Activated CD8-positive, alpha-beta T cell treated with anti-CD3 and anti-CD28 coated beads for 36 hours (primary cell): ENCODE results near the gene ANKRD11. TPM values are rescaled to one million over a fixed set of nuclear protein-coding genes. Genes with fewer than 3 reads are reported as not detected.

Source experiments
- ATAC-seq: fragments of 200-7000 bp; cut with Tn5 transposase; one replicate; pipeline ENCODE4 v1.10.0; 2021; ENCODE audit warnings: mild to moderate bottlenecking, moderate library complexity
- CTCF ChIA-PET: fragments of 350-600 bp; sonication (Branson Sonifier 250); formaldehyde crosslinking; loops from one replicate; lab custom pipeline; 2021; ENCODE audit warnings: antibody characterized with exemption; lab: Charles Lee
- POLR2A ChIA-PET: fragments of 350-600 bp; sonication (Branson Sonifier 250); formaldehyde crosslinking; loops from one replicate; lab custom pipeline; 2021; ENCODE audit warnings: antibody characterized with exemption; lab: Charles Lee
- DNase-seq: peaks from one replicate; pipeline ENCODE4 v3.0.0-alpha.2; 2020
- H3K27ac Mint-ChIP-seq: one replicate; pipeline ENCODE4 v1.8.0; 2021; ENCODE audit warnings: mild to moderate bottlenecking, mixed read lengths
- H3K27me3 Mint-ChIP-seq: one replicate; pipeline ENCODE4 v1.8.0; 2021; ENCODE audit warnings: mixed read lengths
- H3K36me3 Mint-ChIP-seq: one replicate; pipeline ENCODE4 v1.8.0; 2021; ENCODE audit warnings: low read depth, mixed read lengths
- H3K4me1 Mint-ChIP-seq: one replicate; pipeline ENCODE4 v1.8.0; 2021; ENCODE audit warnings: low read depth, mixed read lengths
- H3K4me3 Mint-ChIP-seq: one replicate; pipeline ENCODE4 v1.8.0; 2021; ENCODE audit warnings: mild to moderate bottlenecking, moderate library complexity, mixed read lengths
- H3K9me3 Mint-ChIP-seq: one replicate; pipeline ENCODE4 v1.8.0; 2021; ENCODE audit warnings: mixed read lengths
- intact Hi-C: fragments of 100-400 bp; cut with micrococcal nuclease; formaldehyde crosslinking; loops from one replicate; pipeline ENCODE4 v1.10.0; 2022
- total RNA-seq, 2 experiments: library from RNA; stranded (reverse); gene quantifications; one replicate each; pipeline ENCODE4 v1.2.3, GENCODE V29; 2021
- TF ChIP-seq, protein P1 (sequence below): fragments of 200-600 bp; IDR thresholded peaks from one replicate; pipeline ENCODE4 v1.8.0; 2022; ENCODE audit warnings: antibody characterized with exemption, mild to moderate bottlenecking

ANKRD11 gene
- total RNA-seq, 2 experiments from 2014 or later, result 145 to 147 TPM

DNA sequence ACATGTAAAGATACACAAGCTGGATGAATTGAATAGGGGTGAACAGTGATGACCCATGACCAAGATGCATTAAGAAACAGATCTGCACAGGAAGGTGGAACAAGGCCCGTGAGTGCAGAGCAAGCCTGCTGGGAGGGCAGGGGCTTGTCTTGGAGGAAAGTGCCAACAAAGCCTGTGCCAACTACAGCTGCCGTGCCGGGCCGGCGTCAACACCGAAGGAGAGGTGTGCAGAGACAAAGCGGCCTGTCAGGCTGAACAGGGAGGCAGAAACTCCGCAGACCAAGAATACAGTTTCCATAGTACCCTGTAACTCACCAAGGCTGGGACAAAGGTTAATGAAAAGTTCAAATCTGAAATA, 46.7 kb downstream of the ANKRD11 start:
- CTCF ChIA-PET, result no interaction called here
- H3K4me3 Mint-ChIP-seq, result no peak overlapping the region
- intact Hi-C loops, result loop anchor here (5.0 kb wide), 2 partner anchors 39 to 81 kb away; no protein-coding TSS in a partner anchor
- POLR2A ChIA-PET, result interaction anchor here (1.6 to 3.6 kb wide), 2 partner anchors 8 to 58 kb away, joined by 3 to 15 read pairs; no protein-coding TSS in a partner anchor
- TF ChIP-seq, protein P1, sequence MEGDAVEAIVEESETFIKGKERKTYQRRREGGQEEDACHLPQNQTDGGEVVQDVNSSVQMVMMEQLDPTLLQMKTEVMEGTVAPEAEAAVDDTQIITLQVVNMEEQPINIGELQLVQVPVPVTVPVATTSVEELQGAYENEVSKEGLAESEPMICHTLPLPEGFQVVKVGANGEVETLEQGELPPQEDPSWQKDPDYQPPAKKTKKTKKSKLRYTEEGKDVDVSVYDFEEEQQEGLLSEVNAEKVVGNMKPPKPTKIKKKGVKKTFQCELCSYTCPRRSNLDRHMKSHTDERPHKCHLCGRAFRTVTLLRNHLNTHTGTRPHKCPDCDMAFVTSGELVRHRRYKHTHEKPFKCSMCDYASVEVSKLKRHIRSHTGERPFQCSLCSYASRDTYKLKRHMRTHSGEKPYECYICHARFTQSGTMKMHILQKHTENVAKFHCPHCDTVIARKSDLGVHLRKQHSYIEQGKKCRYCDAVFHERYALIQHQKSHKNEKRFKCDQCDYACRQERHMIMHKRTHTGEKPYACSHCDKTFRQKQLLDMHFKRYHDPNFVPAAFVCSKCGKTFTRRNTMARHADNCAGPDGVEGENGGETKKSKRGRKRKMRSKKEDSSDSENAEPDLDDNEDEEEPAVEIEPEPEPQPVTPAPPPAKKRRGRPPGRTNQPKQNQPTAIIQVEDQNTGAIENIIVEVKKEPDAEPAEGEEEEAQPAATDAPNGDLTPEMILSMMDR, result no peak
- H3K27ac Mint-ChIP-seq, result no peak overlapping the region
- H3K36me3 Mint-ChIP-seq, result peaks cover 19% of the 10 kb centered on the region
- DNase-seq (no peak), ATAC-seq (no peak)
- peaks cover 92% of the 10 kb centered on the region for H3K4me1 Mint-ChIP-seq
- H3K9me3 Mint-ChIP-seq, result no peaks in the 10 kb centered on the region
- no peaks in the 10 kb centered on the region for H3K27me3 Mint-ChIP-seq

DNA sequence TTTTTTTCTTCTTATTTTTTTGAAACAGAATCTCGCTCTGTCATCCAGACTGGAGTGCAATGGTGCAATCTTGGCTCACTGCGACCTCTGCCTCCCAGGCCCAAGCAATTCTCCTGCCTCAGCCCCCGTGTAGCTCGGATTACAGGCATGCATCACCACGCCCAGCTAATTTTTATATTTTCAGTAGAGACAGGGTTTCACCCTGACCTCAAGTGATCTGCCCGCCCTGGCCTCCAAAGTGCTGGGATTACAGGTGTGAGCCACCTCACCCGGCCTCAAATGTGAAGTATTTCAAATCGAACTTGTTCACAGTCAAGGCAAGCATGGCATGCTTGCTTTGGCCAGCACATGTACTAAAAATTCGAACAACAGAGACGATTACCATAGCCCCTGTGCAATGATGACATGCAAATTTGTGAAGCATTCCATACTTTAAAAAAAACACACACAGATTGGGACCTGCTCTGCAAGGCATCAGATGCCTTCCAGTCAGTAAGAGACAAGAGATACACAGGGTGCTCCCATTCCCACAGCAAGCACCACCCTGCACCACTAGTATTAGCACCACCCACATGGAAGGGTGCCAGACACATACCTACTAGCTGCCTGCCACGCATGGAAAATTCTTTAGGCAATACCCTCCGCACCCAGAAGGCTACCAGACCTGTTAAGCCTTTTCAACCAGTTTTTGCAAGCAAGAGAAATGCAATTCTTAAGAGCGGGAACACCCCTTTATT, 47.2 kb downstream of the ANKRD11 start:
- DNase-seq (peak; percentile 35), ATAC-seq (no peak)
- Mint-ChIP-seq H3K4me1 (peaks cover 89% of the 10 kb centered on the region), H3K36me3 (peaks cover 16% of the 10 kb centered on the region), H3K9me3 (no peaks in the 10 kb centered on the region), H3K4me3 (no peak overlapping the region), H3K27ac (peak overlapping the region; percentile 23), H3K27me3 (no peaks in the 10 kb centered on the region)
- intact Hi-C loops, result loop anchor here (5.0 kb wide), 2 partner anchors 39 to 81 kb away; no protein-coding TSS in a partner anchor
- POLR2A ChIA-PET, result interaction anchor here (0.7 to 1.6 kb wide), 2 partner anchors 49 to 57 kb away, joined by 3 read pairs; no protein-coding TSS in a partner anchor
- CTCF ChIA-PET, result no interaction called here
- TF ChIP-seq, protein P1, result no peak

DNA sequence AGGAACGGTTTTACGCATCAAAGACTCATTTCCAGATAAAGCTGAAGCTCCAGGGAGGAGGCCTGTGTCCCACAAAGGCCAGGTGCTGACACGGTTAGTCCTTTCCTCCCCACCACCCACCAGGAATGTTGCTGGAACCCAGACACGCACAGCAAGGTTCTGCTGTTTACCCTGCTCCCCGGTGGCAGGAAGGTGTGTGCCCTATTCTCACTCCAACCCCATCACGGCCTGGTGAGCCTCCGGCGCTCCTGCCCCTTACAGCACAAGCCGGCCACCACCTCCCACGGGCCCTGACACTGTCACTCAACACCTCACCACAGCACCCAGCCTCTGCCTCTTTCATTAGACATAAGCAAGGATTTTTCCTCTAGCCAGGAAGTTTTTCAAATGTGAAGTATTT, 47.8 kb downstream of the ANKRD11 start:
- POLR2A ChIA-PET, result interaction anchor here (0.7 to 1.6 kb wide), 3 partner anchors 47 to 57 kb away, joined by 3 read pairs; no protein-coding TSS in a partner anchor
- peaks cover 18% of the 10 kb centered on the region for H3K36me3 Mint-ChIP-seq
- TF ChIP-seq, protein P1, result no peak
- intact Hi-C loops, result loop anchor here (5.0 kb wide), 2 partner anchors 40 to 80 kb away; no protein-coding TSS in a partner anchor
- H3K27ac Mint-ChIP-seq, result peak overlapping the region; percentile 23
- ATAC-seq, result no peak
- H3K9me3 Mint-ChIP-seq, result no peaks in the 10 kb centered on the region
- H3K27me3 Mint-ChIP-seq, result no peaks in the 10 kb centered on the region
- peak; percentile 46 for DNase-seq
- peak overlapping the region; percentile 1 for H3K4me3 Mint-ChIP-seq
- CTCF ChIA-PET, result interaction anchor here (1.5 kb wide), 1 partner anchor 24 kb away, joined by 4 read pairs; no protein-coding TSS in a partner anchor
- H3K4me1 Mint-ChIP-seq, result peaks cover 91% of the 10 kb centered on the region

DNA sequence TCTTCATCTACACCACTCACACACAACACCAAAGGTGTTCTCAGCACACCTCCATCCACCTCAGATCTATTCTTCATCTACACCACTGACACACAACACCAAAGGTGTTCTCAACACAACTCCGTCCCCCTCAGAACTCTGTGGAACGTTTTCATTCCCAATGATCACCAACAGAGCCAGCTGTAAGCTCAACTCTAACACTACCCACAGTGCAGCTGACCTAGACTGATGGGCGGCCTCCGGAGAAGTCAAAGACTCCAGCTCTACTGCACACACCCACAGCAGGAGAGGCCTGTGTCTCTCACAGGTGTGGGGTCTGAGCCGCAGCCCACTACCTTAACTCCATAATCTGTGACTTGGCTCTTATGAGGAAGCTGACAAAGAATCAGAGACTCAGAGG, 50.7 kb downstream of the ANKRD11 start:
- ChIA-PET CTCF (interaction anchor here (0.9 to 1.2 kb wide), 2 partner anchors 15 to 27 kb away, joined by 3 read pairs; no protein-coding TSS in a partner anchor), POLR2A (interaction anchor here (1.0 to 1.5 kb wide), 5 partner anchors 8 to 48 kb away, joined by 3 to 4 read pairs (median 3); no protein-coding TSS in a partner anchor)
- ATAC-seq (no peak), DNase-seq (no peak)
- H3K27ac Mint-ChIP-seq, result peak overlapping the region; percentile 83
- H3K9me3 Mint-ChIP-seq, result no peaks in the 10 kb centered on the region
- intact Hi-C loops, result loop anchor here (5.0 kb wide), 2 partner anchors 43 to 77 kb away; no protein-coding TSS in a partner anchor
- H3K36me3 Mint-ChIP-seq, result peaks cover 34% of the 10 kb centered on the region
- H3K4me3 Mint-ChIP-seq, result no peak overlapping the region
- TF ChIP-seq, protein P1, result no peak
- H3K27me3 Mint-ChIP-seq, result no peaks in the 10 kb centered on the region
- peaks cover 92% of the 10 kb centered on the region for H3K4me1 Mint-ChIP-seq

DNA sequence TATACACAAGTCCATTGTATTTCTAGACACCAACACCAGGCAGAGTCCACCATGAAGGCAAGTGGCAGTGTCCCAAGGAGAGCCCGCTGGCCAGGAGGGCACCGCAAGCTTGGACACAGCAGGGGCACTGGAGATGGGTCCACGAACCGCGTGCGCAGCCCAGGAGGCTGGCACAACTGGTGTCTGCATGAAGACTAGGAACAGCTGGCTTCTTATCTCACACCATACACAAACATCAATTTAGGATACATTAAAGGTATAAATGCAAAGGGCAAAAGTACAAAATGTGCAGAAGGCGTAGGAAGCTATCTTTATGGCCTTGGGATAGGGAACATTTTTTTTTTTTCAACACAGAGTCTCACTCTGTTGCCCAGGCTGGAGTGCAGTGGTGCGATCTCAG, 52.4 kb downstream of the ANKRD11 start:
- no peak overlapping the region for H3K27ac Mint-ChIP-seq
- no peak overlapping the region for H3K4me3 Mint-ChIP-seq
- DNase-seq (no peak), ATAC-seq (no peak)
- intact Hi-C loops, result no loop called here
- H3K36me3 Mint-ChIP-seq, result peaks cover 38% of the 10 kb centered on the region
- TF ChIP-seq, protein P1, result no peak
- POLR2A ChIA-PET, result interaction anchor here (0.6 to 0.8 kb wide), 2 partner anchors 9 to 48 kb away, joined by 3 to 4 read pairs; no protein-coding TSS in a partner anchor
- CTCF ChIA-PET, result no interaction called here
- H3K4me1 Mint-ChIP-seq, result peaks cover 86% of the 10 kb centered on the region
- H3K27me3 Mint-ChIP-seq, result no peaks in the 10 kb centered on the region
- no peaks in the 10 kb centered on the region for H3K9me3 Mint-ChIP-seq
